Activated T-cell treated with anti-CD3 and anti-CD28 coated beads for 1 hour (primary cell): ENCODE measurements around the gene FAM187B.
"Not testable (repeated sequence)": the region's sequence is repeated elsewhere in the genome, so short reads cannot be mapped to it uniquely, and the experiment has no call there.

Experiments used
- DNase-seq: peaks from one replicate; pipeline ENCODE4 v3.0.0-alpha.2; 2020; ENCODE audit warnings: low read depth

FAM187B gene

GRCh38 chr19:35262101-35262761, 33.7 kb upstream of the FAM187B start:
- no peak for DNase-seq

GRCh38 chr19:35261356-35262100, 33.0 kb upstream of the FAM187B start:
- DNase-seq, result no peak

GRCh38 chr19:35260694-35261304, 32.3 kb upstream of the FAM187B start:
- no peak for DNase-seq

GRCh38 chr19:35257113-35257461, 28.5 kb upstream of the FAM187B start:
- no peak for DNase-seq

- no peak for DNase-seq
These were observed 28.0 kb upstream of the FAM187B start for GRCh38 chr19:35256566-35256965.

- no peak for DNase-seq
These were observed 26.1 kb upstream of the FAM187B start for GRCh38 chr19:35254341-35255297.

GRCh38 chr19:35253316-35254286, 25.1 kb upstream of the FAM187B start:
- no peak for DNase-seq

- DNase-seq, result no peak
These were observed 22.9 kb upstream of the FAM187B start for GRCh38 chr19:35251456-35251855.

- DNase-seq, result no peak
These were observed 21.5 kb upstream of the FAM187B start for GRCh38 chr19:35249848-35250711.

- DNase-seq, result no peak
These were observed 20.8 kb upstream of the FAM187B start for GRCh38 chr19:35249146-35249847.

- peak; percentile 71 for DNase-seq
These were observed 20.0 kb upstream of the FAM187B start, which contains the start of gene LSR for GRCh38 chr19:35248310-35249145. TSS of gene LSR (plus strand) at chr19:35249002. CDS start at chr19:35249023, 21 bp downstream.

GRCh38 chr19:35247526-35248309, 19.2 kb upstream of the FAM187B start:
- peak; percentile 50 for DNase-seq

GRCh38 chr19:35246466-35247092, 18.0 kb upstream of the FAM187B start:
- DNase-seq, result no peak

GRCh38 chr19:35241417-35241816, 12.9 kb upstream of the FAM187B start:
- no peak for DNase-seq

GRCh38 chr19:35240327-35240726, 11.8 kb upstream of the FAM187B start:
- DNase-seq, result no peak

GRCh38 chr19:35239597-35239996, 11.1 kb upstream of the FAM187B start:
- not testable (repeated sequence) for DNase-seq
